GM23248 (cell line): ENCODE results near the gene WBP1L.

Experiments
- EZH2 ChIP-seq: fragments of 200-600 bp; sonication (generic); IDR thresholded peaks from 2 replicates; pipeline ENCODE4 v1.6.1; 2018; ENCODE audit warnings: antibody characterized with exemption, mild to moderate bottlenecking; ENCODE audit not compliant: insufficient read depth, poor library complexity, severe bottlenecking
- EZH2phosphoT487 ChIP-seq: fragments of 200-600 bp; sonication (generic); IDR thresholded peaks from 2 replicates; pipeline ENCODE4 v1.6.1; 2018; ENCODE audit warnings: antibody characterized with exemption, moderate library complexity, mild to moderate bottlenecking, low read depth; ENCODE audit not compliant: insufficient read depth

- no peak for TF ChIP-seq EZH2phosphoT487
- TF ChIP-seq EZH2, result no peak
These were observed 34.1 kb downstream of the WBP1L start for GRCh38 chr10:102777711-102778453.
